Activated naive CD8-positive, alpha-beta T cell treated with anti-CD3 and anti-CD28 coated beads, Interleukin-2, amount 50 U/mL, for 16 hours (primary cell): Measurements from ENCODE around the gene GUCY1A1.

Experiments used
- DNase-seq: peaks from one replicate; pipeline ENCODE4 v3.0.0-alpha.2; 2020; ENCODE audit warnings: low read depth, low spot score

The GUCY1A1 gene

DNA sequence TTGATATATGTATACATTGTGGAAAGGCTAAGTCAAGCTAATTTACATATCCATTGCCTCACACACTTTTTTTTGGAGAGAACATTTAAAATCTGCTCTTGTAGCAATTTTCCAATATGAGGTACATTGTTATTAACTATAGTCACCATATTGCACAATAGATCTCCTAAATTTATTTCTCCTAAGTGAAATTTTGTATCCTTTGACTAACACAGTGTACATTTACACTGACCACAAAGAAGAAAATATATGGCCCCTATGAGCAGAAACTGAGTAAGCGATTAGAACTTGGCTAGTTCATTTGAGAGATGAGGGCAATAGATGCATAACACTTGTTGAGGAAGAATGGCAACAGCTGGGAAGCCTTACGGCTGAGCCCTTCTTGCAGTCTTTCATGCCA lies 71.9 kb downstream of the GUCY1A1 start:
- no peak for DNase-seq

DNA sequence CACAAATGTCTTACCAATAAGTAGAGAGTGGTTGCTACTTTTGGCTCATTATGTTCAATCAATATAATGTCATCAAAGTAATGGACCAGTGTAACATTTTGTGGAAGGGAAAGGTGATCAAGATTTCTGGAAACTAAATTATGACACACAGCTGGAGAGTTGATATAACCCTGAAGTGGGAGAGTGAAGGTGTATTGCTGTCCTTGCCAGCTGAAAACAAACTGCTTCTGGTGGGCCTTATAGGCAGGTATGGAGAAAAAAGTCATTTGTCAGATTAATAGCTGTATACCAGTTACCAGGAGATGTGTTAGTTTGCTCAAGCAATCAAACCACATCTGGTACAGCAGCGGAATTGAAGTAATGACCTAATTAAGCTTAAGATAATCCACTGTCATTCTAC lies 74.9 kb downstream of the GUCY1A1 start:
- no peak for DNase-seq

DNA sequence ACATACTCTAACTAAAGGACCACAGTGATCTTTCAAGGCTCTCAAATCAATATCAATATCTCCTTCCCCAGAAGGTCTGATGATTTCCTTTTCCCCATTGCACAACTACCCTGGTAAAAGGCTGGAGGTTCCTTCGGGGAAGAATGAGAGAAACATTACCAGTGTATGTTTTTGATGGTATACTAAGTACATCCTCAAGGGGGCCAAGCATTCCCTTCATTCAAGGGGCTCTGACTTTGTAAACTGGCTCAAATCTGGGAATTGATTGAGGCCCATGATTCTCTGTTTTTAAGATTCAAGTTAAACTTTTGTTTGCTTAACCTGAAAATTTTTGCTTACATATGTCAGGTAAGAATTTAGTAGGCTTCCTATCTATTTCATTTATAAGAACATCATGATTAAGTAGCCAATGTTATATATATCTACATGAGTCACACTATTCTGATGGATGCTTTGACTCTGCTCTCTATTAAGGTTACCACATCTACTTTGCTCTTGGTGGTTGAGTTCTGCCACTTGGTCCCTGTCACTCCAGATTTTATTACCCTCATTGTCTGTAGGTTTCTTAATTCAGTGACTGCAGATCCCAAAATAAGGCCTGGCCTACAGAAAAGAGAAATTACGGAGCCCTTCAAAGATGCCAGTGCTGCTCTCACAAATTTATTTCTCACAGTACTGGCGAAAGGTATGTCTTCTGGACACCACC lies 75.8 kb downstream of the GUCY1A1 start:
- no peak for DNase-seq

DNA sequence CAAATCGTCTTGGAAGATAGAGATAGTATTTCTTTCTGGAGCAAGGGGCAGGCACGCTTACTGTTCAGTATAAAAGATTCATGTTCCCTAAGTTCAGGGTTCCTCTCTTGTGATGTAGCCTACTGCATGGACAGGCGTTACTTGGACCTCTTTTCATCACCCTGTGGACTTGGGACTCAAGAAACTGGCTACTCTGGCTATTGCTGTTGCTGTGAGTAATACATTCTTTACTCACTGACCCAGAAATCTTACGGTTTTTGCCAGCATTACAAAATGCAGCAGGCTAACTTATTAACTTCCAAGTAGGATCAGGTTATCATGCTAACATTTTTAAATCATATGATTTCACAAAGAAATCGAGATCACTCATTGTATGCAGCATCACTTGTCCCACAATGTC lies 79.3 kb downstream of the GUCY1A1 start:
- no peak for DNase-seq

DNA sequence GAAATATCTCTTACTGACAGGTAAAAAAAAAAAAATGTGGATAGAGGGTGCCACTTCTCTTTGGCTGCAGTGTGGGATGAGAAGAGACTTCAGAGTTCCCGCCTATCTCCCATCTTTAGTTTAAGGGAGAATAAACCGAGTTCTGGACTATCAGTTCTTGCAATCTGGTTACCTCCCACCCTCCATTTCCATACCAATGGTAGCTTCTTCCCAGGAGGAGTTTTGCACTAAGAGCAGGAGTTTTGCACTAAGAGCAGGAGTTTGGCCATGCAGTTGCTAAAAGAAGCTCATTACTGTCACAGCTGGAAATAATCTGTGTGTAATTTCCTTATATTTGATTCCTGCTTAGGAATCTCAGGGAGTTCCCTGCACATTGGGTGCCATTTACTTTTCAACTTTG lies 81.4 kb downstream of the GUCY1A1 start:
- no peak for DNase-seq

DNA sequence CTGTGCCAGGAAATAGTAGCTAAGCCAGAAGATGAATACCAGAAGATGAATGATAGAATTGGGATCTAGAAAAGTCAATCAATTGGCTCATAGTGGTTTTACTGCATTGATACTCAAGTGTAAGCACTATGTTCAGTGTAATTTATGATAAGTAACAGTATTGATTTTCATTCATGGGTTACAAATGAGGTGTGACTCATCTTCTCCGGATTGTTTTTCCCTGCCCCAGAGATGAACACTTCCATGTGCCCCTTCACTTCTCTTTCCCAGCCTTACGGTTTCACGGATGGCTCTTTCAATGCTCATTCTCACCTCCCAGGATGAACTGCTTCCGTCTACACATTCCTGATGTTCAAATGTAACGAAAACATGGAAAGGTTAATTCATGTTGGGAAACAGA lies 82.4 kb downstream of the GUCY1A1 start:
- DNase-seq: no peak

DNA sequence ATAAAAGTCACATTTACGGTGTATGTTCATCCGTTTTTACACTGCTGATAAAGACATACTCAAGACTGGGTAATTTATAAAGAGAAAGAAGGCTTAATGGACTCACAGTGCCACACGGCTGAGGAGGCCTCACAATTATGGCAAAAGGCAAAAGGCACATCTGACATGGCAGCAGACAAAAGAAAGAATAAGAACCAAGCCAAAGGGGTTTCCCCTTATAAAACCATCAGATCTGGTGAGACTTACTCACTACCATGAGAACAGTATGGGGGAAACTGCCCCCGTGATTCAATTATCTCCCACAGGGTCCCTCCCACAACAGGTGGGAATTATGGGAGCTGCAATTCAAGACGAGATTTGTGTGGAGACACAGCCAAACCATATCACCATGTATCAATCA lies 84.9 kb downstream of the GUCY1A1 start:
- DNase-seq: no peak

DNA sequence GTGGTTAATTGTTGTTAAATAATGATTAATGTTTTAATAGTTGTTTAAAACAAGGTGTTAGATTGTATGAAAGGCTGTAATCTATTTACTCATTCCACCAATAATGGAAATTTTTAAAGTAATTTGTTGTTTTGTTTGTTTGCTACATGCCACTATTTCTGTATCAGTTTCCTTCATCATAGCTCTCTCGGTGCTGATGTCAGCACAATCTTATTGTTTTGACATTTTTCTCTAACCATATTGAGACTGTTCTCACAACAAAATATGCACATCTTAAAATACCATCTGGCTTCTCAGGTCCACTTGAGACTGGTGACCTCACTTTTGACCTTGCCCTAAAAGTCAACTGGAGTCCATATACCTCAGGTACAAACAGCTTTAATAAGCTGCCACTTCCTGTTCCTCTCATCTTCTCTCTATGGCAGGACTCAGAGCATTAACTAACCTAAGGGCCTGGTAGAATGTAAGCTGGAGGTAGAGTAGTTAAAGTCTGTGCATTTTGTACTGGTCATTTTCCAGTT lies 91.2 kb downstream of the GUCY1A1 start:
- no peak for DNase-seq

DNA sequence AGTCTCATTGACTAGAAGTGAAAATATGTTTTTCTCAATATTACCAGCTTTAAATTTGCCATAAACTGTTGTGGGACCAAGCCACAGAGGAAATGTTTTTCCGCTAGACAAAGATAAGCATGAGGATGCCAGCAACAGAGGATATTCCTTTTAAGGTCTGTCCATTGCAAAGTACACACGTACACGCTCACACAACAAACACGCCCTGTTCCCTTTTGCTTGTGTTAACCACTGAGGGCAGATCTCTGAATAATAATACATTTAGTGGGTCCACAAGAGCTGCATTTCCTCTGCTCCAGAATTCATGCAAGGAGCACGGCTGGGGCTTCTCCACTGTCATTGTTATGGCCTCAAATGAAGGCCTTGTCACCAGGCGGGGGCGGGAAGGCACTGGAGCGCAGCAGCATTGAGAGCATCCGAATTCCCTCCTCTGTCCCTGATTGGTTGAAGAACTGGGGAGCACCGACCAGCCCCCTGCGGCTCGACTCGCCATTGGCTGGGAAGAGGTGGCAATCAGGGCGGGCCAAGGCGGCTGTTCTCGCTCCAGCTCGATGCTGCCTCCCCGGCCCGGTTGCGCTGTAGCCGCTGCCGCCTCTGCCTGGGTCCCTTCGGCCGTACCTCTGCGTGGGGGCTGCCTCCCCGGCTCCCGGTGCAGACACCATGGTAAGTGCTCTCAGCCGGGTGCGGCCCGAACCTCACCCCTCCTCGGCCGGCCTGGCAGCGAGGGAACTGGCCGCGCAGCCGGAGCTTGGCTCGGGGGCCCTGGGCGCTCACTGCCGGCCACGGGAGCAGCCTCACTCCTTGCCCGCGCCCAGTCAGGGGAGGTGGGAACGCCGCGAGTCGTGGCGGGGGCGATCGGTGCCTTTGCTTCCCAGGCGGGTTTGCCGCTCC lies 92.1 kb downstream of the GUCY1A1 start, which contains the start of gene GUCY1B1:
Gene GUCY1B1, plus strand, starts transcription at position 541 of the 891 bp plus-strand sequence. Its CDS starts 120 bp downstream, at position 661.
- DNase-seq: peak; percentile 25

DNA sequence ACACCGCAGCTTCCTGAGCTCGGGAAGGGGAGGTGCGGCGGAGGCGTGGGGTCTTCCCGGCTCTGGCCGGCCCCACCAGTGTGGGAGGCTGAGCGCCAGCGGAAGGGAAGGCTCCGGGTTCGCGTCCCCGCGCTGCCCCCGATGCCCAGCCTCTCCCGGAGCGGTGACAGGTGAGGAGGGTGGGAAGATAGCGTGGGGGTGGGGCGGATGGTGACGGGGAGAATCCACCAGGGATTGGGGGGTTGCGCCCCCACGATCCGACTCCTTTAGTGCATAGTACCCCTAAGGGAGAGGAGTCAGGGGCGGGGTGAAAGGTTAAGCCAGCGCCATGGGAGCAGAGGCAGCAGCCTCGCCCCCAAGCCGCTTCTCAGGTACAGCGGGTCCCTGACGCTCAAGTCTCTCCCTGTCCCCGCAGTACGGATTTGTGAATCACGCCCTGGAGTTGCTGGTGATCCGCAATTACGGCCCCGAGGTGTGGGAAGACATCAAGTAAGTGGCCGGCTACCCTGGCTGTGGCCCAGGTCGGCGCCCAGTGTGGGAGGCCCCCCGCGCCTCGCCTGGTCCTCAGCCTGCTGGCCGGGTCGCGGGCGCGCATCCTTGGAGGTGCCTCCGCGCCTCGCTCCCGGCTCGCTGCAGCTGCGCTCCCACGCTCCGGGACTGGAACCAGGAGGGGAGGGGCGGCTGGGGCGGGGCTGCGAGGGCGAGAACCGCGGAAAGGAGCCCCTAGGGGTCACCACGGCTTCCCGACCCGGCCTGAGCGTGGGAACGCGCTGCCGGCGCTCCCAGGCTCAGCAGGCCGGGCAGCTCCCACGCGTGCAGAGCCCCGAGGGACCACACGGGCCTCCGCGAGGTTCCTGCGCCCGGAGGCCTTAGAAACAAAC lies 93.0 kb downstream of the GUCY1A1 start:
- no peak for DNase-seq

DNA sequence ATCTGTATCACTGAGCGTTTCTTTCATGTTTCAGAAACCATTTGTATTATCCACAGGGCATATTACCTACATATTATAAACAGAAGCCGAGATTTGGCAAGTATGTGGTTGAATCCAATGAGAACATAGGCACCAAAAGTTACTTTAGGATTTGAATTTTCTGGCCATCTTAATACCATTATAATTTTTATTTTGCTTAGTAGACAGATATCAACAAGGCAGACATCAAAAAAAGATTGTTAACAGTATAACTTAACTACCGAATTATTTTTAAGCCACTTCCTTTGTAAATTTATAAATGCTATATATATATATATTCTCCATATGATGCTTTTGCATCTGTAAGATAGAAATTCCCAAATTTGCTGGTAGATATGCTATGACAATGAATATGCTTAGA lies 94.4 kb downstream of the GUCY1A1 start:
- DNase-seq: no peak

DNA sequence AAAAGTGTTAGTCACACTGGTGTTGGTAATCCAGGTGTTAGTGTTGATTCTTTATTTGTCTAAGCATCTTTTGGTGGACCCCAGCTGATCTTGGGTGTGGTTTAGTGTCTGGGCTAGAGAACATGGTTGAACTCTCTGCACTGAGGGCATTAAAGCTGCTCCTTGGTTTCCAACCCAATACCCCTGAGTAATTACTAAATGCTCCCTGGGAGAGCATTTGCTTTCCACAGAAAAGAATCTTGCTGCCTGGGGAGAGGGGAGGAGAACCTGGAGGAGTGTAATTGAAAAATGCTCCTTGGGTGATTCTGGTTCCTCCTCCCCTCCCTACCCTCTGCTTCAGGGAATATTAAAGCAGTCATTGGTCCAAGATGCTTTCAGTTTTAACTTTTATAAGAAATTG lies 95.3 kb downstream of the GUCY1A1 start:
- no peak for DNase-seq

DNA sequence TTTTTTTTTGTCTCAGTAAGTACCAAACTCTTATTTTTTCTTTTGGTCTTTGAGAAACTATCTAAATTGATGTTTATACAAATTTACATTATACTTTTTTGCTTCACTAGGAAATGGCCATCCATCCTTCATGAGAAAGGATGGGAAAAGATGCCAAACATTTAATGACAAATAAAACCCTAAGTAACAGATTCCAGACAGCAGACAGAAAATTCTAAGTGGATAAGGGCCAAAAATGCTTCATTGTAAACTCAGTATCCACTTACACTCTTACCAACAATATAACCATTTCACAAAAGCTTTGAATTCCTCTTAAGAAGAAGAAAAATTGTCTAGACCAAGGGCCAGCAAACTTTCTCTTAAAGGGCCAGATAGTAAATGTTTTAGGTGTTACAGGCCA lies 95.7 kb downstream of the GUCY1A1 start:
- no peak for DNase-seq

DNA sequence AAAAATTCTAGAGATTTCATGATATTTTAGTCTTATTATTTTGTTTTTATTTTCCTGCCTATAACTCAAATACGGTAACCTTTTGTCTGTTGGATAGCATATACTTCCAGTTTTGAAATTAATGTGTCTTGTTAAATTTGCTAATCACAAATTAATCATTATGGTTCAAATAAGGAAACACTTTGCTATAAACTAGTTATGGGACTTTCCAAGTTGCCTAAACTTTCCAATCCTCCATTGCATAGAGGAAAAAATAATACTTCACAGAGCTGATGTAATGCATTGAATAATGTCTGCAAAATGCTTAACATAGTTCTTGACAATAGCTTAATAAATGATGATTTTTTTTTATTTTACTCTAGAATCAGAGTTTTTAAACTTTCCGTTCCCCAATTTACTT lies 96.9 kb downstream of the GUCY1A1 start:
- no peak for DNase-seq

DNA sequence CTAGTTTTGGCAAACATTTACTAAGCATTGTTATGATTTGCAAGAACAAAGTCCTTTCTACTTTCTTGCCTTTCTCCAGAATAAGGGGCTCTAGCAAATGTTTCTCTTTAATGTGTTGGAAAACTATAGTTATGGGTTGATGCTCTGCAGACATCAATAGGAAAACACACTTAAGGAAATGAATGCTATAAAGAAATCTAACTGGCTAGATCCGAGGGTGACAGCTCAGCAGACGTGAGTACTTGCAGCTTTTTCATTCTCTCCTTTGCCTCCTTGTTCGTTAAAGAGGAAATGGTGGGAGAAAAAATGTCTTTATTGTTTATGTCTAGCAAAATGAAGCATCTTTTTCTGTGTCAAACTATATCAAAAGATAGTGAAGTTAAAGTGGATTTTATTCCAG lies 98.5 kb downstream of the GUCY1A1 start:
- no peak for DNase-seq

DNA sequence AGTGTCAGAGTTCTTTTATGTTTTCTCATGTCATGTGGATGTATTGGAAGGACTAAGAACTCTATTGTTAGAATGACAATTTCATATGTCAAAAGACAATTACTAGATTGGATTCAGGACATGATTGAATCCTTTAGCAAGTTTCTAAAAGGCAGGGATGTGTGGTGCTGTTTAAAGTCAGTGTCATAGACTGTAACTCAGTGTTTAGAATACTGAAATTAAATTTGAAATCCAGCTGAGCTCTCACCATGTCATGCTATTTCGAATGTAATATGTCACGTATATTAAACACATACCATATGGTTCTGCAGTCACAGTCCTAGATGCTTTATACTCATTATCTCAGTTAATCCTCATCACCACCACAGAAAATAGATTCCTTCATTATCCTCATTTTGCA lies 100.0 kb downstream of the GUCY1A1 start:
- DNase-seq: no peak

DNA sequence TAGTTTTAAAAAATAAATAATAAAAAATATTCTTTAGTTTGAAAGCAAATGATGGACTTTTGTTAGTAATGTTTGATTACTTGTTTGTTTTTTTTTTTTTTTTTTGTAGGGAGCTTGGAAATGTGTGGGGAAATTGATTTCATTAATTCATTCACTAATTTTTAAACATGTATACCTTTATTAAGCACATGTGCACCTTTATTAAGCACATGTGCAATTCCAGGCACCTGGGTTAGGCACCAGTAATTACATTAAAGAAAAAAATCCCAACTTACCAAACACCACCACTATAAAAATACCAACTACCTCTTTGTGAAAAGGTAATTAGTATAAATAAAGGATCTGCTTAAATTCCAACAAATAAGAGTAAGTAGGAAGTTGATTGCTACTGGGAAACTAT lies 101.7 kb downstream of the GUCY1A1 start:
- no peak for DNase-seq

DNA sequence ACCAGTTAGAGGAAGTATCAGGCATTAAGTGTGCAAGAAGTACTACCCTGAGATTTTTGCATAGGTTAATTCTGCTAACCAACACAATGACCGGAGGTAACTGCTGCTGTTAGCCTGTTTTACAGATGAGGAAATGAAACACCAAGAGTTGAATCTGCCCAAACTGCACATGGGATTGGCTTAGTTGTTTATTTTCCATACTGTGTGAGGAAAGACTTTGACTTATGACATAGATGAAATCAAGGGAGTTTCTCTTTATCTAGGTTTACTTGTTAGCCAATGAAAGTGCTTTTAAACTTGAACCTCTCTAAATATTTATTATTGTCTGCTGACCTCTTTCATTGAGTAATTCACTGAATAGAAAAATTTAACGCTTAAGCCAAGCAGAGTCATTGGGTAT lies 102.4 kb downstream of the GUCY1A1 start:
- DNase-seq: no peak

DNA sequence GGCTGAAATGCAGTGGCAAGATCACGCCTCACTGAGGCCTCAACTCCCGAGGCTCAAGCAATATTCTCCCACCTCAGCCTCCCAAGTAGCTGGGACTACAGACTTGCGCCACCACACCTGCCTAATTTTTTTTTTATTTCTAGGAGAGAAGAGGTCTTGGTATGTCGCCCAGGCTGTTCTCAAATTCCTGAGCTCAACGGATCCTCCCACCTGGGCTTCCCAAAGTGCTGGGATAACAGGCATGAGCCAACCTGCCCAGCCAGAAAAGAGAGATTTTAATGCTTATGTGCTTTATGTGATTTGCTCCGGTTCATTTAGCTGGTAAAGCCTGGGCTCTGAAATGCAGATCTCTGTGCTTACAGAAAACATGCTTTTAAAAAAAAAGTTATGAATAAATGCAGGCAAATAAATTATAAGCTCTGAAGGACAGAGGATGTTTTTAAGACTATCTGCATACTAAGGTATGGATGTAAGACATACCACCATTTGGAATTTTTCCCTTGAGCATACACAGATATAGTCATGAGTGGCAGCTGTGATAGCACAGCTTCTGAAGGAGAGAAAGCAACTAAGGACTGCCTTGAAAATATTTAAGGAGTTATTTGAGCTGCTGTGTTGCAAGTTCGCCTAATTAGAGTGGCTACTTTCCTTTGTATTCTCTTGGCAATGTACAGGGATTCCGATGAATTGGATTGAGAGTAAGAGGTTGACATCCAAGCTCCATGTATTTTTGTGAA lies 106.0 kb downstream of the GUCY1A1 start:
- no peak for DNase-seq

DNA sequence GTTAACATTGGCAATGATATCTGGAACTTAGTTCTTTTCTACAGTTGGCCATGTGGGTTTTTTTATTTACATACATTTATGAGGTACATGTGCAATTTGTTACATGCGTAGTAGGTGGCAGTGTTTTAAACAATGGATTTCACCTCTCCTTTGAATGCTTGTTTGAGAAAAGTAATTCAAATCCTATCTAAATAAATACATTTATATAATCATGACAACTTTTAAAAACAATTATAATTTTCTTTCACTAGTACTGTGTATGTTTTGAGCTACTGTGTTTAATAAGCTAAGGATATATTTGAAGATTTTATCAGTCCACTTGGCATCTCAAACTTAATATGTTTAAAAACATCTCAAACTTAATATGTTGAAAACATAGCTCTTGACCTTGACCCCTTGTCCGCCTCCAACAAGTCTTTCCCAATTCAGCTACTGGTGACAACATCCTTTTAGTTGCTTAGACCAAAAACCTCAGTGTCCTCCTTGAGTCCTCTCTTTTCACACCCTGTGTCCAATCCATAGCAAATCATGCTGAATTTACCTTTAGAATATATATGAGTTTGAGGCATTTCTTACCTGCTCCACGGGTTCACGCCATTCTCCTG lies 106.7 kb downstream of the GUCY1A1 start:
- DNase-seq: no peak

DNA sequence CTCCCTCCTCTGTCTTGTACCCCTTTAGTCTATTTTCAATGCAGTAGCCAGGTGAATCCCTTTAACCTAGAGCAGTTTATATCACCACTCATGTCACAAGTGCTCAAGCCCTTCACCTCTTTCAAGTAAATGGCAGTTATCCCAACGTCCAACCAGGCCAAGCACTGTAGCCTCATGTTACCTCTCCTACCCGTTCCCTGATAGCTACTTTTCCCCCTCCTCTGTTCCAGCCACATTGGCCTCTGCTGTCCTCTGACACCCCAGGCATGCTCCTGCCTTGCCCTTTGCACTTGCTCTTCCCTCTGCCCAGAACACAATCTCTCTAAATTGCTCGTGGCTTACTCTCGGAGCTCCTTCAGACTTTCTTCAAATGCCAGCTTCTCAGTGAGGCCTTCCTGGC lies 107.4 kb downstream of the GUCY1A1 start:
- no peak for DNase-seq
